Measurements from ENCODE around the gene CD38.

GRCh38 chr4:15757054-15757453, 21.1 kb upstream of the CD38 start:
- TF ChIP-seq POLR2A (IDR thresholded peaks at IDR 0.05; ENCODE audit: low read depth, low read length) (no peak), POLR2AphosphoS5 (IDR thresholded peaks at IDR 0.05; ENCODE audit: low read depth, low read length) (no peak), TAF1 (IDR thresholded peaks at IDR 0.05; ENCODE audit: low read depth, low read length) (no peak), SPI1 (IDR thresholded peaks at IDR 0.05; ENCODE audit: low read depth, low read length) (no peak), PAX5 (IDR thresholded peaks at IDR 0.05; ENCODE audit: insufficient read depth, low read length, severe bottlenecking) (no peak)

Measured in GM12891 (cell line).